ENCODE data around the gene SLCO2B1. TPM values are rescaled to one million over a fixed set of nuclear protein-coding genes. Genes with fewer than 3 reads are reported as not detected.

SLCO2B1 gene
- total RNA-seq, 1 experiment from 2014 or later, result 0.57 TPM

- TF ChIP-seq ZNF425 (CRISPR knock-in tag; conservative IDR thresholded peaks at IDR 0.05) (no peak), FOXK1 (CRISPR knock-in tag; IDR thresholded peaks at IDR 0.05) (peak; percentile 87; the same call in 1 of the 2 replicates), NR1H2 (CRISPR knock-in tag; IDR thresholded peaks at IDR 0.05) (no peak), JUN (CRISPR knock-in tag; IDR thresholded peaks at IDR 0.05) (peak; percentile 92), EMX1 (CRISPR knock-in tag; IDR thresholded peaks at IDR 0.05) (no peak), NFE2L1 (CRISPR knock-in tag; IDR thresholded peaks at IDR 0.05) (peak; percentile 40; the same call in 1 of the 2 replicates), CBFB (CRISPR knock-in tag; IDR thresholded peaks at IDR 0.05; ENCODE audit: low read depth) (0 out of 2 replicates have a peak, but pooled peaks have one; percentile 60), E2F1 (CRISPR knock-in tag; IDR thresholded peaks at IDR 0.05) (peak; percentile 78; the same call in 1 of the 2 replicates), NR3C1 (CRISPR knock-in tag; conservative IDR thresholded peaks at IDR 0.05; ENCODE audit: low read depth) (no peak), ZNF281 (CRISPR knock-in tag; IDR thresholded peaks at IDR 0.05) (peak; percentile 85; the same call in 1 of the 2 replicates), ESRRA (CRISPR knock-in tag; IDR thresholded peaks at IDR 0.05; ENCODE audit: borderline replicate concordance) (no peak), SMAD4 (CRISPR knock-in tag; IDR thresholded peaks at IDR 0.05) (peak; percentile 89), CREM (CRISPR knock-in tag; IDR thresholded peaks at IDR 0.05) (peak; percentile 70; the same call in 1 of the 2 replicates), TEAD1 (CRISPR knock-in tag; IDR thresholded peaks at IDR 0.05) (peak; percentile 95), MYBL2 (CRISPR knock-in tag; IDR thresholded peaks at IDR 0.05) (no peak), ZMAT4 (CRISPR knock-in tag; IDR thresholded peaks at IDR 0.05) (no peak), PRRX2 (CRISPR knock-in tag; IDR thresholded peaks at IDR 0.05) (no peak; the same call in 1 of the 2 replicates), ZNF219 (CRISPR knock-in tag; IDR thresholded peaks at IDR 0.05; ENCODE audit: borderline replicate concordance) (0 out of 2 replicates have a peak, but pooled peaks have one; percentile 58), GABPB1 (CRISPR knock-in tag; IDR thresholded peaks at IDR 0.05) (peak; percentile 72; the same call in 1 of the 2 replicates), JAZF1 (CRISPR knock-in tag; IDR thresholded peaks at IDR 0.05) (no peak), FOXP1 (CRISPR knock-in tag; IDR thresholded peaks at IDR 0.05; ENCODE audit: borderline replicate concordance) (0 out of 2 replicates have a peak, but pooled peaks have one; percentile 57), AR (CRISPR knock-in tag; IDR thresholded peaks at IDR 0.05) (no peak), ZBTB21 (CRISPR knock-in tag; IDR thresholded peaks at IDR 0.05; ENCODE audit: borderline replicate concordance) (0 out of 2 replicates have a peak, but pooled peaks have one; percentile 41), TCF7 (CRISPR knock-in tag; IDR thresholded peaks at IDR 0.05; ENCODE audit: low read depth) (no peak), ARID4B (CRISPR knock-in tag; IDR thresholded peaks at IDR 0.05; ENCODE audit: borderline replicate concordance) (peak; percentile 96), NR2C2 (CRISPR knock-in tag; IDR thresholded peaks at IDR 0.05) (peak; percentile 43; the same call in 1 of the 2 replicates)
Observed at GRCh38 chr11:75214411-75214821, 63.5 kb downstream of the SLCO2B1 start (continued).
